K562 (cell line): ENCODE results near the gene COQ8B. TPM values are rescaled to one million over a fixed set of nuclear protein-coding genes. Genes with fewer than 3 reads are reported as not detected.

Source experiments
- BRD4 ChIP-seq: fragments of 200-600 bp; sonication (generic); IDR thresholded peaks from 2 replicates; pipeline ENCODE4 v1.6.1; 2017; ENCODE audit warnings: inconsistent platforms
- CEBPB ChIP-seq: fragments of 450-650 bp; IDR thresholded peaks from 2 replicates; pipeline ENCODE4 v1.6.1; 2016; ENCODE audit warnings: missing genetic modification characterization, missing compliant biosample characterization
- DMBX1 ChIP-seq: fragments of 250-450 bp; sonication (Bioruptor Pico); IDR thresholded peaks from 2 replicates; pipeline ENCODE4 v1.8.0; 2022; ENCODE audit warnings: inconsistent platforms, mild to moderate bottlenecking, moderate library complexity, borderline replicate concordance
- E2F5 ChIP-seq: sonication (generic); formaldehyde crosslinking; IDR thresholded peaks from 2 replicates; pipeline ENCODE4 v1.8.0; 2022; ENCODE audit warnings: mild to moderate bottlenecking, missing genetic modification reagents
- E2F6 ChIP-seq, 2 experiments: IDR thresholded peaks; 2 replicates each; pipeline ENCODE4 v1.6.1; 2011; ENCODE audit warnings: borderline replicate concordance in 1 of 2, control low read depth in 1 of 2, low read depth in 1 of 2, low read length in 1 of 2, mild to moderate bottlenecking in 1 of 2, mixed read lengths in 1 of 2, moderate library complexity in 1 of 2; ENCODE audit not compliant: insufficient read depth in 1 of 2, insufficient read length in 1 of 2, poor library complexity in 1 of 2, severe bottlenecking in 1 of 2; ENCODE audit errors: extremely low read depth in 1 of 2
- FOSL1 ChIP-seq: fragments of 200-800 bp; sonication (Bioruptor generic); conservative IDR thresholded peaks from 2 replicates; pipeline ENCODE4 v1.6.1; 2016; ENCODE audit warnings: missing genetic modification characterization, missing compliant biosample characterization
- GABPB1 ChIP-seq: sonication (generic); formaldehyde crosslinking; IDR thresholded peaks from 2 replicates; pipeline ENCODE4 v1.8.0; 2022; ENCODE audit warnings: mild to moderate bottlenecking, missing genetic modification reagents
- HOMEZ ChIP-seq: fragments of 250-450 bp; sonication (Bioruptor Pico); IDR thresholded peaks from 2 replicates; pipeline ENCODE4 v1.4.0; 2020; ENCODE audit warnings: mild to moderate bottlenecking, moderate library complexity
- MBD2 ChIP-seq: sonication (generic); IDR thresholded peaks from 2 replicates; pipeline ENCODE4 v1.6.1; 2016; ENCODE audit warnings: low read depth, borderline replicate concordance
- MEIS2 ChIP-seq: fragments of 450-650 bp; IDR thresholded peaks from 2 replicates; pipeline ENCODE4 v1.6.1; 2014; ENCODE audit warnings: mild to moderate bottlenecking; ENCODE audit not compliant: partially characterized antibody
- MIER1 ChIP-seq: fragments of 450-650 bp; IDR thresholded peaks from 2 replicates; pipeline ENCODE4 v1.6.1; 2016; ENCODE audit warnings: antibody characterized with exemption, mild to moderate bottlenecking, low read depth
- PURB ChIP-seq: sonication (generic); formaldehyde crosslinking; IDR thresholded peaks from 2 replicates; pipeline ENCODE4 v1.9.0; 2021; ENCODE audit warnings: low read depth, mild to moderate bottlenecking, missing genetic modification reagents
- SIN3A ChIP-seq, 2 experiments: fragments of 150-350 bp in 1 of 2; IDR thresholded peaks; 2 replicates each; pipeline ENCODE4 v1.6.1; 2011 to 2016; ENCODE audit warnings: borderline replicate concordance in 2 of 2, low read depth in 2 of 2, low read length in 2 of 2, mild to moderate bottlenecking in 2 of 2, moderate library complexity in 2 of 2; ENCODE audit not compliant: control insufficient read depth in 1 of 2
- SNIP1 ChIP-seq: fragments of 450-650 bp; IDR thresholded peaks from 2 replicates; pipeline ENCODE4 v1.7.1; 2017; ENCODE audit warnings: low read depth, mild to moderate bottlenecking
- SRSF1 ChIP-seq: fragments of 200-400 bp; formaldehyde crosslinking; IDR thresholded peaks from 2 replicates; pipeline ENCODE4 v1.6.1; 2017; ENCODE audit warnings: mild to moderate bottlenecking, low read depth, low read length, moderate library complexity
- TCFL5 ChIP-seq: fragments of 250-450 bp; sonication (Bioruptor Pico); conservative IDR thresholded peaks from 2 replicates; pipeline ENCODE4 v1.6.1; 2021; ENCODE audit warnings: mild to moderate bottlenecking, moderate library complexity, matching md5 sums
- TEAD2 ChIP-seq: fragments of 450-650 bp; IDR thresholded peaks from 2 replicates; pipeline ENCODE4 v1.6.1; 2016; ENCODE audit warnings: missing genetic modification characterization, control low read depth, missing compliant biosample characterization
- ZBTB9 ChIP-seq: fragments of 450-650 bp; formaldehyde crosslinking; IDR thresholded peaks from 2 replicates; pipeline ENCODE4 v1.4.0; 2020; ENCODE audit warnings: mild to moderate bottlenecking, moderate library complexity
- ZNF584 ChIP-seq: fragments of 200-800 bp; sonication (Bioruptor generic); IDR thresholded peaks from 2 replicates; pipeline ENCODE4 v1.6.1; 2016; ENCODE audit warnings: low read depth, mild to moderate bottlenecking, missing genetic modification characterization, missing compliant biosample characterization
- ZNF76 ChIP-seq: fragments of 250-450 bp; sonication (Bioruptor Pico); IDR thresholded peaks from 2 replicates; pipeline ENCODE4 v1.4.0; 2020; ENCODE audit warnings: mild to moderate bottlenecking, moderate library complexity, borderline replicate concordance
- polyA plus RNA-seq, 8 experiments: library from polyadenylated mRNA; depleted of rRNA in 4 of 8; stranded (reverse) in 5 of 8; unstranded in 3 of 8; fragments of >200 nt; fragmentation: Nextera tagmentation in 2 of 8; fragmentation: Illumina TruSeq in 1 of 8; extraction: Ambion mirVana in 2 of 8; extraction: Trizol in 1 of 8; gene quantifications; 2 replicates each; pipeline versions ENCODE4 v1.2.1 to v1.2.3, GENCODE V29; 2011 to 2014; ENCODE audit warnings: inconsistent platforms in 1 of 8, missing spikeins in 1 of 8
- total RNA-seq, 7 experiments: library from RNA; depleted of rRNA in 6 of 7; stranded (reverse); fragments of >200 nt in 6 of 7; fragmentation: Illumina TruSeq in 2 of 7; extraction: Trizol in 2 of 7; gene quantifications; 2 replicates each; pipeline versions ENCODE4 v1.2.1 to v1.2.3, GENCODE V29; 2011 to 2021; ENCODE audit warnings: low replicate concordance in 1 of 7

The COQ8B gene
- total and polyA plus RNA-seq, 9 of the 15 experiments (the other 6 are each of a cell fraction or from before 2014, with no cell fraction given) = 0.41 to 32.3 (median 12.9) TPM

GRCh38 chr19:40716482-40717324, at the start of gene COQ8B, which contains the start of gene ITPKC (continued):
- peak; percentile 54; the same call in 1 of the 2 replicates for TF ChIP-seq MIER1
- no peak for TF ChIP-seq SRSF1
- TF ChIP-seq MEIS2 = no peak
- no peak for TF ChIP-seq TEAD2 (tag)
- no peak for TF ChIP-seq HOMEZ (CRISPR knock-in tag)
- TF ChIP-seq TCFL5 (CRISPR knock-in tag) = no peak
- TF ChIP-seq BRD4 = no peak
- TF ChIP-seq FOSL1 (tag) = no peak
- 0 out of 2 replicates have a peak, but pooled peaks have one; percentile 44 for TF ChIP-seq MBD2
- no peak for TF ChIP-seq SNIP1
- no peak for TF ChIP-seq CEBPB (tag)
- TF ChIP-seq E2F6 (IDR thresholded peaks at IDR 0.05; ENCODE audit: borderline replicate concordance in 1 of 2, extremely low read depth in 1 of 2, insufficient read depth in 1 of 2, insufficient read length in 1 of 2, low read depth in 1 of 2, low read length in 1 of 2, poor library complexity in 1 of 2, severe bottlenecking in 1 of 2) = peak in 1 of 2 experiments; percentile 43
- TF ChIP-seq E2F5 = no peak
- peak; percentile 90 to 98 for TF ChIP-seq SIN3A (IDR thresholded peaks at IDR 0.05; ENCODE audit: borderline replicate concordance in 2 of 2, control insufficient read depth in 1 of 2, low read depth in 2 of 2, low read length in 2 of 2)
- TF ChIP-seq GABPB1 (CRISPR knock-in tag) = peak; percentile 89
- TF ChIP-seq DMBX1 (CRISPR knock-in tag) = no peak
- no peak for TF ChIP-seq ZBTB9 (CRISPR knock-in tag)
- TF ChIP-seq ZNF584 (CRISPR knock-in tag) = no peak
- no peak for TF ChIP-seq ZNF76 (CRISPR knock-in tag)
- TF ChIP-seq PURB (CRISPR knock-in tag) = no peak
